SH-SY5Y (cell line): Measurements from ENCODE around the gene ZNF236.

Source experiments
- GATA2 ChIP-seq: IDR thresholded peaks from 2 replicates; pipeline ENCODE4 v1.6.1; 2011; ENCODE audit warnings: mild to moderate bottlenecking, low read depth, low read length
- GATA3 ChIP-seq: IDR thresholded peaks from 2 replicates; pipeline ENCODE4 v1.6.1; 2011; ENCODE audit warnings: low read depth, mild to moderate bottlenecking, low read length, moderate library complexity

DNA sequence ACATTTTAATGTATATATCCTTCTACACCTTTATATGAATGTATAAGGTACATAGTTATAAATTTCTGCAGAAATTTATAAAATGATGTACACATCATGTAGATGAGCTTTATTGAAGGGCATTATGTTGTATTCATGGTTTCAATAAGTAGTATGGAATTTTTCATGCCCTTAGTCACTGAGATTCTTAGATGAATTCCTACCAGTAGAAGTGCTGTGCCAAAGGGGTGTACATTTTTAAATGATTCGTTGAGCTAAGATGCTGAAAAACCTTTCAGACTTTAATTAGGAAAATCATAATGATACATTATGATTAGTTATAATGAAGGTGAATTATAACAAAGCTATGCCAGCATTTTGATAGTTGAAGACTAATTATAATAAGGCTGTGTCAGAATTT is 115.2 kb downstream of the ZNF236 start:
- TF ChIP-seq GATA2 (no peak), GATA3 (no peak)
